Measurements from ENCODE around the gene FRMD4B. TPM values are rescaled to one million over a fixed set of nuclear protein-coding genes. Genes with fewer than 3 reads are reported as not detected.

FRMD4B gene
- polyA plus RNA-seq, 3 donors = 13.2 to 21.0 (median 19.6) TPM

GRCh38 chr3:69392415-69392814 lies 6.5 kb upstream of the FRMD4B start:
- Histone ChIP-seq H3K36me3 (replicated peaks in 1 of 2; ENCODE audit: control insufficient read depth in 1 of 2, insufficient read depth in 2 of 2, low read length in 2 of 2) (no peaks in the 10 kb centered on the region), H2AFZ (ENCODE audit: insufficient read depth, low read depth, low read length, poor library complexity, severe bottlenecking) (no peak overlapping the region), H3K4me2 (replicated peaks; ENCODE audit: extremely low read depth, low read length, poor library complexity, severe bottlenecking) (no peak overlapping the region), H3K9me3 (replicated peaks in 1 of 2; ENCODE audit: control insufficient read depth in 1 of 2, insufficient read depth in 1 of 2, low read length in 2 of 2) (no peaks in the 10 kb centered on the region), H3K79me2 (ENCODE audit: insufficient read depth, low read length) (no peaks in the 10 kb centered on the region), H3K4me1 (ENCODE audit: control insufficient read depth in 1 of 2, insufficient read depth in 2 of 2, low read length in 2 of 2) (peaks cover 15 to 17% of the 10 kb centered on the region in 2 donors), H3K9ac (ENCODE audit: insufficient read depth, low read length, poor library complexity, severe bottlenecking) (no peak overlapping the region), H3K27ac (ENCODE audit: low read depth in 1 of 2, low read length in 2 of 2) (no peak overlapping the region), H3K4me3 (replicated peaks in 1 of 3; ENCODE audit: low read depth in 2 of 3, low read length in 3 of 3) (no peak overlapping the region), H3K27me3 (ENCODE audit: control insufficient read depth in 2 of 2, insufficient read depth in 2 of 2, low read length in 2 of 2) (no peaks in the 10 kb centered on the region), H4K20me1 (ENCODE audit: insufficient read depth, low read length) (no peaks in the 10 kb centered on the region)
- Mint-ChIP-seq H3K36me3 (peaks cover 8% of the 10 kb centered on the region in 2 donors), H3K27ac (no peak overlapping the region), H3K9me3 (peaks cover 0 to 5% (median 2%) of the 10 kb centered on the region in 7 donors), H3K27me3 (ENCODE audit: low read depth in 3 of 3) (peaks cover 0 to 8% (median 3%) of the 10 kb centered on the region in 3 donors), H3K4me3 (no peak overlapping the region), H3K4me1 (peaks cover 15% of the 10 kb centered on the region)
- no peak for DNase-seq
- intact Hi-C loops (cut with micrococcal nuclease) = no loop called here
- WGBS (ENCODE audit: insufficient coverage) = 100% methylated on average over 2 of the region's 2 CpGs
- no peak for TF ChIP-seq CTCF (IDR thresholded peaks at IDR 0.05)

GRCh38 chr3:69391554-69391953 lies 5.7 kb upstream of the FRMD4B start:
- Histone ChIP-seq H3K27me3 (ENCODE audit: control insufficient read depth in 2 of 2, insufficient read depth in 2 of 2, low read length in 2 of 2) (peaks cover 0 to 4% of the 10 kb centered on the region in 2 donors), H4K20me1 (ENCODE audit: insufficient read depth, low read length) (no peaks in the 10 kb centered on the region), H2AFZ (ENCODE audit: insufficient read depth, low read depth, low read length, poor library complexity, severe bottlenecking) (no peak overlapping the region), H3K79me2 (ENCODE audit: insufficient read depth, low read length) (no peaks in the 10 kb centered on the region), H3K36me3 (replicated peaks in 1 of 2; ENCODE audit: control insufficient read depth in 1 of 2, insufficient read depth in 2 of 2, low read length in 2 of 2) (no peaks in the 10 kb centered on the region), H3K9ac (ENCODE audit: insufficient read depth, low read length, poor library complexity, severe bottlenecking) (no peak overlapping the region), H3K4me3 (replicated peaks in 1 of 3; ENCODE audit: low read depth in 2 of 3, low read length in 3 of 3) (no peak overlapping the region), H3K4me1 (ENCODE audit: control insufficient read depth in 1 of 2, insufficient read depth in 2 of 2, low read length in 2 of 2) (peaks cover 15 to 19% of the 10 kb centered on the region in 2 donors), H3K9me3 (replicated peaks in 1 of 2; ENCODE audit: control insufficient read depth in 1 of 2, insufficient read depth in 1 of 2, low read length in 2 of 2) (no peaks in the 10 kb centered on the region), H3K27ac (ENCODE audit: low read depth in 1 of 2, low read length in 2 of 2) (no peak overlapping the region), H3K4me2 (replicated peaks; ENCODE audit: extremely low read depth, low read length, poor library complexity, severe bottlenecking) (no peak overlapping the region)
- intact Hi-C loops (cut with micrococcal nuclease) = no loop called here
- H3K27ac Mint-ChIP-seq = no peak overlapping the region
- no peak for DNase-seq
- no peak for TF ChIP-seq CTCF (IDR thresholded peaks at IDR 0.05)
- WGBS (ENCODE audit: insufficient coverage) = no CpG with 5 or more reads among the region's 1 CpG
- peaks cover 7 to 8% of the 10 kb centered on the region in 2 donors for H3K36me3 Mint-ChIP-seq
- peaks cover 0 to 13% (median 9%) of the 10 kb centered on the region in 3 donors for H3K27me3 Mint-ChIP-seq (ENCODE audit: low read depth in 3 of 3)
- peaks cover 0 to 5% (median 2%) of the 10 kb centered on the region in 7 donors for H3K9me3 Mint-ChIP-seq
- H3K4me1 Mint-ChIP-seq = peaks cover 20% of the 10 kb centered on the region
- H3K4me3 Mint-ChIP-seq = no peak overlapping the region
